Neutrophil (primary cell): Measurements from ENCODE around the gene PDCD6IP.
"Not testable (repeated sequence)": the region's sequence is repeated elsewhere in the genome, so short reads cannot be mapped to it uniquely, and the experiment has no call there.

Experiments
- H3K27ac ChIP-seq: fragments of 200-600 bp; sonication (generic); 2 replicates; pipeline ENCODE4 v1.5.1; 2016; ENCODE audit warnings: mild to moderate bottlenecking, moderate library complexity
- H3K27me3 ChIP-seq: fragments of 200-600 bp; sonication (generic); 2 replicates; pipeline ENCODE4 v1.6.0; 2016; ENCODE audit warnings: mild to moderate bottlenecking
- H3K36me3 ChIP-seq: fragments of 200-600 bp; sonication (generic); 2 replicates; pipeline ENCODE4 v1.5.1; 2017
- H3K4me1 ChIP-seq, 2 experiments: fragments of 200-600 bp in 1 of 2; sonication (generic) in 1 of 2; 1 replicate in 1 of 2; 2 replicates in 1 of 2; pipeline versions ENCODE4 v1.5.1 to v1.6.1; 2013 to 2016; ENCODE audit warnings: low read depth in 1 of 2, low read length in 1 of 2, mild to moderate bottlenecking in 1 of 2, moderate library complexity in 1 of 2; ENCODE audit not compliant: control insufficient read depth in 1 of 2, insufficient read depth in 1 of 2
- H3K4me3 ChIP-seq, 2 experiments: fragments of 200-600 bp in 1 of 2; sonication (generic) in 1 of 2; 1 replicate in 1 of 2; 2 replicates in 1 of 2; pipeline ENCODE4 v1.5.1; 2013 to 2016; ENCODE audit warnings: low read depth in 1 of 2, low read length in 1 of 2, mild to moderate bottlenecking in 1 of 2, moderate library complexity in 1 of 2
- H3K9me3 ChIP-seq: fragments of 200-600 bp; sonication (generic); 2 replicates; pipeline ENCODE4 v1.5.1; 2016
- CTCF ChIP-seq: fragments of 200-600 bp; sonication (generic); IDR thresholded peaks from 2 replicates; pipeline ENCODE4 v1.5.1; 2016; ENCODE audit warnings: antibody characterized with exemption

The PDCD6IP gene

GRCh38 chr3:33826688-33827087, 28.3 kb downstream of the PDCD6IP start:
- no peak overlapping the region for H3K4me3 ChIP-seq
- no peaks in the 10 kb centered on the region for H3K4me1 ChIP-seq
- no peak overlapping the region for H3K27ac ChIP-seq
- no peaks in the 10 kb centered on the region for H3K27me3 ChIP-seq
- H3K36me3 ChIP-seq: peaks cover 94% of the 10 kb centered on the region
- no peak for TF ChIP-seq CTCF
- H3K9me3 ChIP-seq: no peaks in the 10 kb centered on the region

GRCh38 chr3:33829720-33830119, 31.3 kb downstream of the PDCD6IP start:
- Histone ChIP-seq H3K9me3 (no peaks in the 10 kb centered on the region), H3K4me3 (no peak overlapping the region), H3K4me1 (no peaks in the 10 kb centered on the region), H3K27me3 (no peaks in the 10 kb centered on the region), H3K36me3 (peaks cover 73% of the 10 kb centered on the region), H3K27ac (no peak overlapping the region)
- TF ChIP-seq CTCF: no peak

GRCh38 chr3:33831053-33831452, 32.6 kb downstream of the PDCD6IP start:
- Histone ChIP-seq H3K36me3 (peaks cover 72% of the 10 kb centered on the region), H3K4me3 (no peak overlapping the region), H3K9me3 (no peaks in the 10 kb centered on the region), H3K27me3 (no peaks in the 10 kb centered on the region), H3K27ac (no peak overlapping the region), H3K4me1 (no peaks in the 10 kb centered on the region)
- TF ChIP-seq CTCF: no peak

- peaks cover 69% of the 10 kb centered on the region for H3K36me3 ChIP-seq
- no peak overlapping the region for H3K4me3 ChIP-seq
- no peak overlapping the region for H3K27ac ChIP-seq
- no peaks in the 10 kb centered on the region for H3K27me3 ChIP-seq
- no peaks in the 10 kb centered on the region for H3K9me3 ChIP-seq
- H3K4me1 ChIP-seq: no peaks in the 10 kb centered on the region
- no peak for TF ChIP-seq CTCF
Observed at GRCh38 chr3:33833408-33834095, 35.1 kb downstream of the PDCD6IP start.

GRCh38 chr3:33834096-33834453, 35.6 kb downstream of the PDCD6IP start:
- Histone ChIP-seq H3K4me1 (no peaks in the 10 kb centered on the region), H3K27ac (no peak overlapping the region), H3K27me3 (no peaks in the 10 kb centered on the region), H3K9me3 (no peaks in the 10 kb centered on the region), H3K36me3 (peaks cover 69% of the 10 kb centered on the region), H3K4me3 (no peak overlapping the region)
- no peak for TF ChIP-seq CTCF

- not testable (repeated sequence) for H3K4me1 ChIP-seq, H3K27me3 ChIP-seq, H3K4me3 ChIP-seq, H3K9me3 ChIP-seq, H3K27ac ChIP-seq
- H3K36me3 ChIP-seq: peaks cover 63% of the 10 kb centered on the region
Observed at GRCh38 chr3:33837182-33837581, 38.8 kb downstream of the PDCD6IP start.
